ENCODE measurements around the gene MYF5. TPM values are rescaled to one million over a fixed set of nuclear protein-coding genes. Genes with fewer than 3 reads are reported as not detected.

MYF5 gene
- not detected in 5 replicates for total RNA-seq (2022; extraction: Qiagen RNA extraction; ENCODE audit: low read depth)

GRCh38 chr12:80716696-80717469 is at the start of gene MYF5:
MYF5 (plus strand) TSS chr12:80716912; CDS start chr12:80717064, 152 bp downstream.

DNA sequence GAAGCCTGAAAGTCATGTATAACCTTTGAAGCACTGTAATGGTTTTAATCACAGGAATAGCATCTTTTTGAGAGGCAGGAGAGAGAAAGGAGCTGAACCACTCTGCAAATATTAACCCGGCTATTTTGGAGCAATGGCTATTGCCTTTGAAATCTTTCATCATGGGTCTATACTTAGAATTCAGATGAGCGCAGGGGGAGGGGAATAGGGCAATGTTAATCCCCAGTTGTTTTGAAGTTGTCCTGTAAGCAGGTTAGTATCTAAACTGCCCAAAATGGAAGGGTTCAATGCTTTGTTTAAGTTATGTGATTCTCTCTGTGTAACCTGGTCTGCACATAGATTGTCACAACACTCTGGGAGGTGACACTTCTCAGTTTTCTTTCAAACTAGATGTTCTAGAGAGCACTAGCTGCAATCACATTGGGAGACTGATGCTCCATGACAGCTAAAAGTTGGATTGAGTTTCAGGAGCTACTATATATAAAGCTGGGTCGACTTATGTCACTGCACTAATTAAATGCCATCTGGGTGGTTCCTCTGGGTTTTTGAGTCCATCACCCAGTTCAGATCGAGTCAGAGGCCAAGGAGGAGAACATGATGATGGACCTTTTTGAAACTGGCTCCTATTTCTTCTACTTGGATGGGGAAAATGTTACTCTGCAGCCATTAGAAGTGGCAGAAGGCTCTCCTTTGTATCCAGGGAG is 9.4 kb upstream of the MYF5 start, which contains the start of gene MYF6:
MYF6 (plus strand) TSS at position 509 of the 704 bp plus-strand sequence; CDS start at position 595, 86 bp downstream.

Other genes with a start within 250 kb of the MYF5 start
- gene MYF6, start 9.3 kb upstream of the MYF5 start, total RNA-seq (2022; extraction: Qiagen RNA extraction; ENCODE audit: low read depth), result not detected in 5 replicates
- gene LIN7A, start 221.0 kb downstream of the MYF5 start, total RNA-seq (2022; extraction: Qiagen RNA extraction; ENCODE audit: low read depth), result 0.17 to 0.61 TPM (median 0.31 TPM) in 5 replicates

All from A549 treated with ZK216348 at 1 μM for 4 hours (cell line).